ENCODE data around the gene OR3A3.
A peak's percentile ranks its signal among the peaks of the same experiment; 100 is the strongest.
"Not testable (repeated sequence)": the region's sequence is repeated elsewhere in the genome, so short reads cannot be mapped to it uniquely, and the experiment has no call there.

Gene OR3A3

DNA sequence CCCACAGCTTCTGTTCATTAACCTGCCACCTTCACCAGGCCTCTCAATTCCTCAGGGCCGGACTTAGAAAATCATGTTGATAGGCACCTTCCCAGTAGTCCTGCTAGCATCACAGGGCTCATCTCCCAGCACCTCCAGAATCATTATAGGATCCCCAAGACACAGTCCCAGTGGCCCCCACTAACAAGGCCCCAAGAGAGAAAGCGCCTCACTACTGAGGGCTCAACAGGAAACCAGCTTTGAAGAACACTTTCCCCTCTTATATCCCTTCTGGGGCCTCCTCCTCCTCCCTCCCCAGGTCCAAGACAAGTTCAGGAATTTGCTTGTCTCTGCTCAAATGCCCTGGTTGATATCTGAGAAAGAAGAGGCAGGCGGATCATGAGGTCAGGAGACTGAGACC is at the start of gene OR3A3:
Gene OR3A3 (plus strand): TSS at position 301 of the 400 bp plus-strand sequence.
- DNase-seq, result no peak

DNA sequence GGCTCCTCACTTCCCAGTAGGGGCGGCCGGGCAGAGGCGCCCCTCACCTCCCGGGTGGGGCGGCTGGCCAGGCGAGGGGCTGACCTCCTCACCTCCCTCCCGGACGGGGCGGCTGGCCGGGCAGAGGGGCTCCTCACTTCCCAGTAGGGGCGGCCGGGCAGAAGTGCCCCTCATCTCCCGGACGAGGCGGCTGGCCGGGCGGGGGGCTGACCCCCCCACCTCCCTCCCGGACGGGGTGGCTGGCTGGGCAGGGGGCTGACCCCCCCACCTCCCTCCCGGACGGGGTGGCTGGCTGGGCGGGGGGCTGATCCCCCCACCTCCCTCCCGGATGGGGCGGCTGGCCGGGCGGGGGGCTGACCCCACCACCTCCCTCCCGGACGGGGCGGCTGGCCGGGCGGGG is 40.0 kb upstream of the OR3A3 start:
- DNase-seq, result not testable (repeated sequence)

DNA sequence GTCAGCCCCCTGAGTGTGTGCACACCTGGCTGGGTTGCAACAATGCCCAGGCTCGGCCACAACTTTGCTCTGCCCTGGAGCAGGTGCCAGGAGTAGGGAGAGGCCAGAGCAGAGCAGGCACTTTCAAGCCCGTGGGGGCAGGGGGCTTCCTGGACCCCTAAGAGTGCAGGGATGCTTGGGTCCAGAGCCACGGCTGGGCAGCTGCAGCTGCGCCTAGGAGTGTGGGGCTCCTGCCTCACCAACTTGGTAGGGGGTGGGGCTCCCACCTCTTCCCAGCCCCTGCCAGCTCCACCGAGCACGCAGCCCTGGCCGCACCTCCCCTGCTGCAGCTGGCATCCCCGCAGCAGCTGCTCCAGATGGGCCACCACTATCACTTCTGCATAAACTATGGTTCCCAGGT is 32.8 kb upstream of the OR3A3 start:
- DNase-seq, result no peak

DNA sequence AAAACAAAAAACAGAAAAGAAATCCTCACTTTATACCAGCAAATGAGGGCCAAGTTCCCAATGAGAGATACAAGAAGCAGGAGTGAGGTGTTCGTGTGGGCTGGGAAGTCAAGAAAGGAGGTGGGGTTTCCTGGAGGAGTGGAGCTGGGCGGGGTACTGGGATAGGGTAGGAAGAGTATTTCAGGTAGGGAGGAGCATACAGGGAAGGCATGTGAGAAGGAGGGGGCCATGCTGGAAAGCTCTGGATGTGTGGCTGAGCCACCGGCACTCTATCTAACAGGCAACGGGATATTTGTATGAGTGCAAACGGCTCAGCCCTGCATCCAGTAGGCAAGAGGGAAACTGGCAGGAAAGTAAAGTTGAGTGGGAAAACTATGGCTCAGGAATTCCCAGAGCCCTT is 29.2 kb upstream of the OR3A3 start:
- no peak for DNase-seq

DNA sequence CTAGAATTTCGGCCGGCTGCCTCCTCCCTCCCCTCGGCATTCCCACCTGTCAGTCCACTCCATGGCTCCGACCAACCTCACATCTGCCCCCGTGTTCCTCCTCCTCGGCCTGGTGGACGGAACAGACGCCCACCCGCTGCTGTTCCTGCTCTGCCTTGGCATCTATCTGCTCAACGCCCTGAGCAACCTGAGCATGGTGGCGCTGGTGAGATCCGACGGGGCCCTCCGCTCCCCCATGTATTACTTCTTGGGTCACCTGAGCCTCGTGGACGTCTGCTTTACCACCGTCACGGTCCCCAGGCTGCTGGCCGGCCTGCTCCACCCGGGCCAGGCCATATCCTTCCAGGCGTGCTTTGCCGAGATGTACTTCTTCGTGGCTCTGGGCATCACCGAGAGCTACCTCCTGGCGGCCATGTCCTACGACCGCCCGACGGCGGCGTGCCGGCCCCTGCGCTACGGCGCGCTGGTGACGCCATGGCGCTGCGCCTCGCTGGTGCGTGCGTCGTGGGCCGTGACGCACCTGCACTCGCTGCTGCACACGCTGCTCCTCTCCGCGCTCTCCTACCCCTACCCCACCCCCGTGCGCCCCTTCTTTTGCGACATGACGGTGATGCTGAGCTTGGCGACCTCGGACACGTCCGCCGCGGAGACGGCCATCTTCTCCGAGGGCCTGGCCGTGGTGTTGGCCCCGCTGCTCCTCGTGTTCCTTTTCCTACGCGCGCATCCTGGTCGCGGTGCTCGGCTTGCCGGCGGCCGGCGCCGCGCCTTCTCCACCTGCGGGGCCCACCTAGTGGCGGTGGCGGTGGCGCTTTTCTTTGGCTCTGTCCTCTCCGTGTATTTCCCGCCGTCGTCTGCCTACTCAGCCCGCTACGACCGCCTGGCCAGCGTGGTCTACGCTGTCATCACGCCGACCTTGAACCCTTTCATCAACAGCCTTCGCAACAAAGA is 25.0 kb upstream of the OR3A3 start, which contains the start of gene OR3A2:
Gene OR3A2 (minus strand): TSS at position 440 of the 948 bp plus-strand sequence.
- no peak for DNase-seq

DNA sequence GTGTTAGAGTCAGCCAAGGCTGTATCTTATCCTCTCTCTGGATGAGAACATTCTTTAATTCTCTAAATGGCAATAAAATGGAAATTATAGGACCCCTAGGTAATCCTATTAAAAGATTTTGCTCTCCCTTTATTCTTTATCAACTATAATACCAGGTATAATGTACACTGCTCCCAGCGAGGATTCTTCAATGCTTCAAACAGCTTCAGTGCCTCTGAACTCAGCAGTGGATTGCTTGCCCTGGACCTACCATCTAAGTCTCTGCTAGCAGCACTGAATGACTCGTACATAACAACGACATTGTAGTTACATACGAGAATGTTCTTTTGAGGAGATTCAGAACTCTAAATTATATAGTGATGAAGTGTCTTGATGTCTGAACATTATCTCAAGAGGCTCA is 21.4 kb upstream of the OR3A3 start:
- no peak for DNase-seq

DNA sequence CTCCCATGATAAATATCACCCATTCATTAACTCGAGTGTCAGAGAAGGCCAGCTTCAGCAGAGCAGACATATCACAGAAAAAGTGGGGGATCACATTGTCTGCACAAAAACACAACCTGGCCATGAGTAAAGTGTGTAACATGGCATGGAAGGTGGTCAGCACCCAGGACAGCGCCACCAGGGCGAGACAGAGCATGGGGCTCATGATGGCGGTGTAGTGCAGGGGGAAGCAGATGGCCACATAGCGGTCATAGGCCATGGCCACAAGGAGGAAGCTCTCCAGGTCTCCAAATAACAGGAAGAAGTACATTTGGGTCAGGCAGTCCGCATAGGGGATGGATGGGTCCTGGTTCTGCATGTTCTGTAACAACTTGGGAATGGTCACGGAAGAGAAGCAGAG is 13.4 kb upstream of the OR3A3 start:
- DNase-seq, result not testable (repeated sequence)

DNA sequence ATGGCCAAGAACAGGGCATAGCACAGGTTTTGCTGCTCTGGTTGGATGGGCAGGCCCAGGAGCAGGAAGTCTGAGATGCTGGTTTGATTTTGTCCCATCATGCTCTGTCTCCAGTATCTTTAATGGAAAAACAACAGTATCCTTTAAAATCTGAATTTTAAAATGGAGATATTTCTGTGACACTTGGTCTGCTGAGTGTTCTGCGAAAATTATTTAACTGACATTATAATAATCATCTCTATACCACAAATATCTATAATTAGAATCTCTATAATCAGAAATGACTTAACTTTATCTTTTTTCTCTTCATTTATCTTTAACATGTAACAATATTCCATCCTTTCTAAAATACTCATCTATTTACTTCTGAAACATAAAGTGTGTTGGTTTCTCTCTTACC is 12.9 kb upstream of the OR3A3 start, which contains the start of gene OR1E1:
Gene OR1E1 (minus strand): TSS at position 101 of the 400 bp plus-strand sequence. CDS start 0 bp downstream, at position 101.
- DNase-seq, result no peak

DNA sequence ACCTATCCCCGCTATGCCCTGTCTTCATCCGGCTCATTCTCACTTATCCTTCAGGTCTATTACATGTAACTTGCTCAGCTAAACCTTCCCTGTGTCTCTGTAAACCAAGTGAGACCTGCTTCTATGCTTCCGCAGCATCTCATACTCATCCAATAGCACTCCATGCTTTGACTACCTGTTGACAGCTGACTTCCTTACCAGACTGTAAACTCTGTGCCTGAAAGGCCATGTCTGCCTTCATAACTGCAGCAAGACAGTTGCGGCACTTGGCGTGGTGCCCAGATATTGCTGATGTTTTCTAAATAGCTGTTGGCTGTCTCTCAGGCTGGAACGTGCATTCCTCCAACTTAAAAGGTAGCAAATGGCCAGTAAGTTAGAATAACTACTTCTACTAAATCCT is 11.1 kb upstream of the OR3A3 start:
- DNase-seq, result no peak

DNA sequence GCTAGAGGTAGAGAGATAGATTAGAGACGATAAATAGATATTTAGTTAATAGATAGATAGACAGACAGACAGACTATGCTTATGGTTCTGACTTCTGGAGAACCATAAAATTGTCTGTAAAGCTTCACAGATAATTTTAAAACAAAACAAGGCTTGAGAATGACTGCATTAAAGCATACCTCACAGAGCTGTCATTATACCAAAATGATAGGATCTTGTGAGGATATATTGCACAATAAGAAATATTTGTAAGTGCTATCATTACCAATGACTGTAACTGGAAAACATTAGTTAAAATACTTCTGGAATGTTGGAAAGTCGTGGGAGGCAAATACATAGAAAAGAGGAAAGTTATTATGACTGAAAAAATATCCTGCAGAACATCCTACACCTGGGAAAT is 9.4 kb upstream of the OR3A3 start:
- no peak for DNase-seq

DNA sequence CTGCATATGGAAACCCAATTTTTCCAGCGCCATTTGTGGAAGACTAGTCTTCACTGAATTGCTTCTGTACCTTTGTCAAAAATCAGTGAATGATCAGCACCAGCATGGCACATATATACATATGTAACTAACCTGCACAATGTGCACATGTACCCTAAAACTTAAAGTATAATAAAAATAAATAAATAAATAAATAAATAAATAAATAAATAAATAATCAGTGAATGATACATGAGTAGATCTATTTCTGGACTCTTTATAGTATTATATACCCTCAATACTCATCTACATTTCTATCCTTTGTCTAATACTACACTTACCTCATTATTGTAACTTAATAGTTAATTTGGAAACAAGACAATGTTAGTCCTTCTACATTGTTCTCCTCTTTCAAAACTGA is 7.3 kb upstream of the OR3A3 start:
- DNase-seq, result not testable (repeated sequence)

DNA sequence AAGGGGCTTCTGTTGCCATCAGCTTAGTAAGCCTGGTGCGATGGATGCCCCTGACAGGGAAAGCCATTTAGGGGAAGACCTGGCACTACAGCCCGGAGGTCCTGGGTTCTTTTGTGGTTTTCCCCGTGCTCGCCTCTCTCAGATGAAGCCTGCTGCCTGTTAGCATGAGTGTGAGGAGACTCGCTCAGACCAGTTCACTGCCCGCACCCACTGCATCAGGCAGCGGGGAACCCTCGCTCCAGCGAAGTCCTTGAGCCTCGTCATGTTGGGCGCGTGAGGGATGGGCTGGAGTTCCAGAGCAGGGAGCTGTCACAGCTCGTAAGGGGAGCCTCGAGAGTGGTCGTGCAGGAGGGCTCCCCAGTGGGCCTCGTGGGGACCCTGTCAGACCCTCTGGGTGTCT is 1.0 kb downstream of the OR3A3 start:
- DNase-seq, result not testable (repeated sequence)

DNA sequence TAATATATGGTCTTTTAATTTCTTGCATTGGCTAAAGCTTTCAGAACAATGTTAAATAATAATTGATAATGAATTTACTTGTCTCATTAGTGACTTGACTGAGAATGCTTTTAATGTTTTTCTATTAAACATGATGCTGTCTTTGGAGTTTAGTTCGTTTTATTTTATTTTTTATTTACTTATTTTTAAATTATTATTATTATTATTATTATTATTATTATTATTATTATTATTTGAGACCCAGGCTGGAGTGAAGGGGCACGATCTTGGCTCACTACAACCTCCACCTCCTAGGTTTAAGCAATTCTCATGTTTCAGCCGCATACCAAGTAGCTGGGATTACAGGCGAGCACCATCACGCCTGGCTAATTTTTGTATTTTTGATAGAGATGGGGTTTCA is 4.4 kb downstream of the OR3A3 start:
- DNase-seq, result no peak

DNA sequence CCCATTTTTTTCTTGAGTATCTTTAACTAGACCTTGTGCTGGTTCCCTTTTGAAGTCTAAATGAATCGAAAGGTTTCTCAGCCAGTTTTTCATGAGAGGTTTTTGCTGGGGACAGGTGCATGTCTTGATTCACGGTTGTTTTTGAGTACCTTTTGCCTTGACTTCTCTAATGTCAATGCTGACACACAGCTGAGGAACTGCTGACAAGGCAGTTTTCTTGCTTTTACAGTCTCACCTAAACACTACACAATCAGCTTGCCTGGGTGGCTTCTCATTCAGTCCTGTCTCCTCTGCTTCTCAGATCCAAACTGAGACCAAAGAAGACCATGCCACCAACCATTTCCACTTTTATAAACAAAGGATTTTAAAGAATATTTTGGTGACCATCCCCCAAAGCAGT is 7.1 kb downstream of the OR3A3 start:
- DNase-seq, result no peak

DNA sequence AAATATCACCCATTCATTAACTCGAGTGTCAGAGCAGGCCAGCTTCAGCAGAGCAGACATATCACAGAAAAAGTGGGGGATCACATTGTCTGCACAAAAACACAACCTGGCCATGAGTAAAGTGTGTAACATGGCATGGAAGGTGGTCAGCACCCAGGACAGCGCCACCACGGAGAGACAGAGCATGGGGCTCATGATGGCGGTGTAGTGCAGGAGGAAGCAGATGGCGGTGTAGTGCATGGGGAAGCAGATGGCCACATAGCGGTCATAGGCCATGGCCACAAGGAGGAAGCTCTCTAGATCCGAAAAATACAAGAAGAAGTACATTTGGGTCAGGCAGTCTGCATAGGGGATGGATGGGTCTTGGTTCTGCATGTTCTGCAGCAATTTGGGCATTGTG is 22.0 kb downstream of the OR3A3 start:
- DNase-seq, result peak; percentile 26 to 32

DNA sequence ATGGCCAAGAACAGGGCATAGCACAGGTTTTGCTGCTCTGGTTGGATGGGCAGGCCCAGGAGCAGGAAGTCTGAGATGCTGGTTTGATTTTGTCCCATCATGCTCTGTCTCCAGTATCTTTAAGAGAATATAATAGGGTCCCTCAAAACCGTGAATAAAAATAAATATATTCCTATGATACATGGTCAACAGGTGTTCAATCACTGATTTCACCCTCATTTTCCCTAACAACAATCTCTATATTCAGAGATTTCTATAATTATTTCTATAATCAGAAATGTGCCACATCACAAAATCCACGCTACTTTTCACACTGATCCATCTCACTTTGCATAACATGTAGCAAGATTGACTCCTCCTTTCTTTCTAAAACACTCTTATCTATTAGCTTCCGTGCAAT is 22.6 kb downstream of the OR3A3 start, which contains the start of gene OR1E2:
Gene OR1E2 (minus strand): TSS at position 101 of the 400 bp plus-strand sequence. CDS start 0 bp downstream, at position 101.
- no peak for DNase-seq

DNA sequence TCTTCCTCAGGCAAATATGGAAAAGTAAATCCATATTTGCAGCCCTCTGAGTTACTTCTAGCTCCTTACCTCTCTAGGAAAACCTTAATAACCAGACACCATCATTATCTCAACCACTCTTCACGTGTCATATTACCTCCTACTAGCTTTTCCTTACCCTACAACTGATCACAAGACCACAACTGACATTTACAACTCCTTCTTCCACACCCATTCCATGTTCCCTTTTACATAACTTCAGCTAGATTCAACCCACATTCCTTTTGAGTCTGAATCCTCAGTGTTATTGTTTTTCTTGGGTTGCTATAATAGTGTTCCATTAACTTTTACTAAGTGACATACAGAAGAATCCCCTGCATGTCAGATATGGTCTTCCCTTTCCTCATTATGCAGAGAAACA is 27.2 kb downstream of the OR3A3 start:
- DNase-seq, result no peak

DNA sequence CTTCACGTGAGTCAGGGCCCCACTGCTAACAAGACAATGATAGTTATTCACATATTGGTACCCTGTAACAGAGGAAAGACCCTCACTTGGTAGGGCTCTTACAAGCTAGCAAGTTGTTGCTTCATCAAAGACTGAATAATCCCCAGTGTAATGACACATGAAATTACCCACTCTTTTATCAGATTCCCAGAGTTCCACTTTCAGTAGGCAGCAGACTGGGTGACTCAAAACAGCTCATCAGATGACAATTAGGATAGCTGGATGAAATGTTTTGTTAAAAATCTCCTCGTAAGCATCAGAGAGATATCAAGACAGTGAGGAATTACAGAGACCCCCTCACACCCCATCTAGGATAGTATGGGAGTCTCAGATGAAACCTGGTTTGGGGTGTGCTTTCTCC is 29.3 kb downstream of the OR3A3 start:
- DNase-seq, result no peak

DNA sequence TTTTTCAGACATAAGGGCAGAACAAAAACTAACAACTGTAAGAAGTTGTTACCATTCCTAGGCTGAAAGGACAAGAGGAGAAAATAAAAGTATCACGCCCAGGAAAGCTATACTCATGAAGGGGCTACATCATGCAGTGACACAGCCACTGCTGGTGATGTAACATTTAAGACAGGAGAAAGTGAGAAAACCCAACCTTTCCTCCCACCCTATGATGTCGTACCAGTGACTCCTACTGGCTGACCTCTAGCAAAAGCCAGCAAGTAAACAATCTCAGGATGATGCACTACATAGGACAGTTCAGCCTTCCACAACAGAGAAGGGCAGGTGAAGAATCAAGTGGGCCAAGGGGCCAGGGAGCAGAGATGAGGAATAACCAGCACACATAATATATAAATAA is 36.5 kb downstream of the OR3A3 start:
- DNase-seq, result peak; percentile 12 to 19

DNA sequence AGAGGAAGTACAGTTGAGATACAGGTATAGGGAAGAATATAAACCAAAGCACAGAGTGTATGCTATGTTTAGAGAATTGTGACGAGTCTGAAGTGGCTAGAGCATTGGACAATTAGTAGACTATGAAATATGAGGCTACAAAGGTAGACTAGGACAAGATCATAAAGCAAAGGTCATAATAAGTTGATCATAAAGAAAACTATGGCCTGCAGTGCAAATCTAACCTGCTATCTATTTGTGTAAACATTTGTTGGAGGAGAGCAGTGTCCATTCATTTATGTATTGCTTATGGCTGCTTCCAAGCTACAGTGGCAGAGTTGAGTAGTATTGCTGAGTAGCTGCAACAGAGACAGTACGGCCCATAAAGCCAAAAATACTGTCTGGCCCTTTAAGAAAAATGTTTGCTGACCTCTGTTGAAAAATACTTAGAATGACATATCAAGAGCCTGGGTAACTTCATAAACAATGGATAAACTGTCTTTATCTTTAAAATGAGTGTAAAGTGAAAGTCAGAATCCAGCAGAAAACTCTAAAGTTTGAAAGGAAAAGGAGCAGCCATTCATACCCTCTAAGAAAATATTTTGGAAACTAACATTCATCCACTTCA is 37.0 kb downstream of the OR3A3 start:
- DNase-seq, result no peak

DNA sequence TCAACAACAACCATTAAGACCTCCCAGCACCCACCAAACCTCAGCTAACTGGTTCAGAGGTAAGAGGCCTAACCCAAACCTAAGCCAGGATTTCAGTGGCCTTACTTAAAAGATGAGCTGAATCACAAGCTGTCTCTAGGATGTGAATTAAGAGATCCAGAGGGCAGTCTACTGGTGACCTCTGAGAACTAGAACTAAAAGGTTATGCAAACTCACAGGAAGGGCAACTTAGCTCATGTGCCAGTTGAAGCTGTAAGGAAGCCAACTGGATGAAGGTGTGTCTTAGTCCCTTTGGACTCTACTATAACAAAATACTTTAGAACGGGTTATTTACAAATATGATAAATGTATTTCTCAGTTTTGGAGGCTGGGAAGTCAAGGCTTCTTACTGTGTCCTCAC is 55.2 kb downstream of the OR3A3 start:
- DNase-seq, result not testable (repeated sequence)

DNA sequence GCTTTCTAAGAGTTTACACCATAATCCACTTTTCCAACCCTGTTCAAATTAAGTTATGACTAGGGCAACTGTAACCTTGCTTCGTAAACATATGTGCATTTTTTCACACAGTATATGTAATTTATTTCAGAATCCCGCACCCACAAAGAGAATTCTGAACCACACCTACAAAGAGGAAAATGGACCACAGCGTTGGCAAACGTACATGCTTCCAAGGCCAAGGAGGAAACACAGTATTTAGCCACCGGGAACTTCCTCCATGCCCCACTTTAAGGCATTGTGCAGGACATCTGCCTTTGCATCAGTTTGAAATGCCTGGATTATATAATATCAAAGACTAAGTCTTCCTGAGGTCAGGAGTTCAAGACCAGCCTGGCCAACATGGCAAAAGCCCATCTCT is 58.4 kb downstream of the OR3A3 start:
- DNase-seq, result no peak

DNA sequence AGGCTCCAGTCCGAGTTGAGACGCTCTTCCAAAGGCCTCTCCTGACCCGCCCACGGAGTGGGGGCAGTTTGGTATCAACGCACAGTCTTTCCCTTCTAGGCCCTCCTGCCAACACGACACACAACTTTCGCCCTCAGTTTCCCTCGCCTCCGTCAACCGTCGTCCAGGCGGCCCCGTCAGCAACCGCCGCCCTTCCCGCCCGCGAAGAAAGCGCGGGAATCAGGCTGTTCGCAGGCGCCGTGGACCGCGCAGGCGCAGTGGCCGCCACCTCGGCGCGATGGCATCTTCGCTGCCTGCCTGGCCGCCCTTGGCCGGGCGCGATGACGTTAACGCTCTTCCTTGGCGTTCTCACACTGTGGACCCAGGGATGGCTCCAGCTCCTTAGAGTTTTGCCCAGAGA is 60.4 kb downstream of the OR3A3 start, which contains the start of gene SPATA22:
Gene SPATA22 (minus strand): TSS at position 221 of the 400 bp plus-strand sequence. CDS start 2,494 bp downstream, outside the sequence.
- no peak for DNase-seq

DNA sequence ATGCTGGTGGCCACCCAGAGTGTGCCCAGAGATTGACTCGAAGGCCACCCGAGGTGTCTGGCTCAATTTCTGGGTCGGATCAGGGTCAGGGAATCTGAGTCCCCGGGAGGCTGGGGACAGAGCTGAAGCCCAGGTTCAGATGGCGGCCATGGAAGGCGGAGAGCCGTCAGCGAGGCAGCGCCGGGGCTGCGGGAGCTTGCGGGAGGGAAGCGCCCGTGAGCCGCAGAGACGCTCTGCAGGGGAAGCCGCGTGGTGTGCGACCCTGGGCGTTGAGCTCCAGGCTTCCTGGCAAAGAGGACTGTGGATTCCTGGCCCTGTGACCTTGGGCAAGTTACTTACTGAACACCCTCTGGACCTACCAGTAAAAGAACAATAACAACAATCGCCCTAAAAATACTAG is 61.0 kb downstream of the OR3A3 start:
- DNase-seq, result no peak

Measured in inflammatory macrophage treated with lipopolysaccharide for 1 hour (primary cell).